Osteoblast (primary cell): ENCODE measurements around the gene SKIL. TPM values are rescaled to one million over a fixed set of nuclear protein-coding genes. Genes with fewer than 3 reads are reported as not detected.
A peak's percentile ranks its signal among the peaks of the same experiment; 100 is the strongest.

Experiments
- DNase-seq: peaks from one replicate; pipeline ENCODE4 v3.0.0; 2011; ENCODE audit warnings: low spot score, mixed read lengths; ENCODE audit not compliant: insufficient read length; ENCODE audit errors: missing footprints
- H2AFZ ChIP-seq: 2 replicates; pipeline ENCODE4 v1.6.0; 2011; ENCODE audit warnings: mild to moderate bottlenecking, low read length
- H3K27ac ChIP-seq: 2 replicates; pipeline ENCODE4 v1.5.1; 2011; ENCODE audit warnings: mild to moderate bottlenecking, low read depth, low read length, moderate library complexity
- H3K27me3 ChIP-seq: 2 replicates; pipeline ENCODE4 v1.6.0; 2012; ENCODE audit warnings: mild to moderate bottlenecking, control low read depth, inconsistent platforms, low read length, moderate library complexity; ENCODE audit not compliant: insufficient read depth
- H3K36me3 ChIP-seq: 2 replicates; pipeline ENCODE4 v1.5.1; 2011; ENCODE audit warnings: mild to moderate bottlenecking, low read length, control low read depth, moderate library complexity; ENCODE audit not compliant: insufficient read depth
- H3K4me1 ChIP-seq: 2 replicates; pipeline ENCODE4 v1.5.1; 2011; ENCODE audit warnings: mild to moderate bottlenecking, low read length, control low read depth, moderate library complexity; ENCODE audit not compliant: insufficient read depth
- H3K4me2 ChIP-seq: 2 replicates; pipeline ENCODE4 v1.6.0; 2011; ENCODE audit warnings: mild to moderate bottlenecking, low read length; ENCODE audit not compliant: insufficient read depth
- H3K4me3 ChIP-seq: fragments of 200-600 bp; sonication (generic); 3 replicates; pipeline ENCODE4 v1.5.1; 2012; ENCODE audit warnings: mild to moderate bottlenecking, low read length, inconsistent platforms; ENCODE audit not compliant: insufficient read depth
- H3K79me2 ChIP-seq: 2 replicates; pipeline ENCODE4 v1.6.0; 2012; ENCODE audit warnings: mild to moderate bottlenecking, low read length, control low read depth, inconsistent platforms; ENCODE audit not compliant: insufficient read depth
- H3K9me3 ChIP-seq: 2 replicates; pipeline ENCODE4 v1.5.1; 2011; ENCODE audit warnings: low read depth, low read length, control low read depth
- H4K20me1 ChIP-seq: 2 replicates; pipeline ENCODE4 v1.6.0; 2012; ENCODE audit warnings: mild to moderate bottlenecking, low read length, control low read depth; ENCODE audit not compliant: insufficient read depth
- total RNA-seq: library from RNA; depleted of rRNA; stranded (reverse); fragments of >200 nt; gene quantifications from 2 replicates; pipeline ENCODE4 v1.2.3, GENCODE V29; 2012
- TF ChIP-seq, protein P1 (sequence below): IDR thresholded peaks from 2 replicates; pipeline ENCODE4 v1.5.1; 2011; ENCODE audit warnings: mild to moderate bottlenecking, low read depth, low read length, moderate library complexity; ENCODE audit errors: extremely low read depth

The SKIL gene
- total RNA-seq, 1 donor, result 69.8 TPM

DNA sequence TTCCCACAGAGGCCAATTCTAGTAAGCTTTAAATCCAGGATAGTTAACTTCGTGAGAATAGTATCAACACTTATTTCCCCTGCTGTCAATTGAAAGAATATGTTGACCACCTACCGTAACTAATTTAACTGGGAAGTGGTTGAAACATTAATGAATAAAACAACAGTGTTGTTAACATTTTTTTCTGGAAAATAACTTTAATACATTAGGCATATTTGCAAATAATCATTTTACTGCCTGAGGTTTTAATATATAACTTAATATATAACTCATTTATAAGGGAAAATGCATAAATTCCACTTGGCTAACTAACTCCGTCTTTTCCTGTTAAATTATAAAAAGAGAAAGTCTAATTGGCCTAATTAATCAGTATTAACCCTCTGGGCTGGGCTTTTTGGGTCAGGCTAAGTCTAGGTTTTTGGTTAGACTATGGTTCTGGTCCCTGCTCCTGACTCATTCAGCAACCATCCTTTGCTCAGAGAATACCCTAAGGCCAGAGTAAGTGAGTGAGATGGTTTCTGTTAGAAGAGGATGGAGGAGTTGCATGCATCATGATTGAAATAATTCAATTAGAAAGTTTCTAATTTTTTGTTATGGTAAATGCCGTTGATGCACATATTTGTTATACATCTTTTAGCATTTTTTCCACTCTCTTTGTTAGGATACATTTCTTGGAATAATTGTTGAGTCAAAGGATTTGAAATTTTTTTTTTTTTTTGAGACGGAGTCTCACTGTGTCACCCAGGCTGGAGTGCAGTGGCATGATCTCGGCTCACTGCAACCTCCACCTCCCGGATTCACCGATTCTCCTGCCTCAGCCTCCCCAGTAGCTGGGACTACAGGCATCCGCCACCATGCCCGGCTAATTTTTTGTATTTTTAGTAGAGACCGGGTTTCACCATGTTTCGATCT lies 10.8 kb upstream of the SKIL start:
- H3K27ac ChIP-seq, result no peak overlapping the region
- H3K4me3 ChIP-seq, result no peak overlapping the region
- no peaks in the 10 kb centered on the region for H3K79me2 ChIP-seq
- H4K20me1 ChIP-seq, result no peaks in the 10 kb centered on the region
- peaks cover 6% of the 10 kb centered on the region for H3K4me1 ChIP-seq
- DNase-seq, result peak; percentile 65
- H3K36me3 ChIP-seq, result no peaks in the 10 kb centered on the region
- H2AFZ ChIP-seq, result no peak overlapping the region
- H3K9me3 ChIP-seq, result no peaks in the 10 kb centered on the region
- no peak overlapping the region for H3K4me2 ChIP-seq
- no peaks in the 10 kb centered on the region for H3K27me3 ChIP-seq
- TF ChIP-seq, protein P1, sequence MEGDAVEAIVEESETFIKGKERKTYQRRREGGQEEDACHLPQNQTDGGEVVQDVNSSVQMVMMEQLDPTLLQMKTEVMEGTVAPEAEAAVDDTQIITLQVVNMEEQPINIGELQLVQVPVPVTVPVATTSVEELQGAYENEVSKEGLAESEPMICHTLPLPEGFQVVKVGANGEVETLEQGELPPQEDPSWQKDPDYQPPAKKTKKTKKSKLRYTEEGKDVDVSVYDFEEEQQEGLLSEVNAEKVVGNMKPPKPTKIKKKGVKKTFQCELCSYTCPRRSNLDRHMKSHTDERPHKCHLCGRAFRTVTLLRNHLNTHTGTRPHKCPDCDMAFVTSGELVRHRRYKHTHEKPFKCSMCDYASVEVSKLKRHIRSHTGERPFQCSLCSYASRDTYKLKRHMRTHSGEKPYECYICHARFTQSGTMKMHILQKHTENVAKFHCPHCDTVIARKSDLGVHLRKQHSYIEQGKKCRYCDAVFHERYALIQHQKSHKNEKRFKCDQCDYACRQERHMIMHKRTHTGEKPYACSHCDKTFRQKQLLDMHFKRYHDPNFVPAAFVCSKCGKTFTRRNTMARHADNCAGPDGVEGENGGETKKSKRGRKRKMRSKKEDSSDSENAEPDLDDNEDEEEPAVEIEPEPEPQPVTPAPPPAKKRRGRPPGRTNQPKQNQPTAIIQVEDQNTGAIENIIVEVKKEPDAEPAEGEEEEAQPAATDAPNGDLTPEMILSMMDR, result no peak

GRCh38 chr3:170350515-170351413 lies 6.8 kb upstream of the SKIL start:
- no peak overlapping the region for H3K4me3 ChIP-seq
- no peak overlapping the region for H3K27ac ChIP-seq
- no peaks in the 10 kb centered on the region for H3K9me3 ChIP-seq
- H3K27me3 ChIP-seq, result no peaks in the 10 kb centered on the region
- H3K79me2 ChIP-seq, result no peaks in the 10 kb centered on the region
- H4K20me1 ChIP-seq, result no peaks in the 10 kb centered on the region
- H3K36me3 ChIP-seq, result no peaks in the 10 kb centered on the region
- peaks cover 4% of the 10 kb centered on the region for H3K4me1 ChIP-seq
- TF ChIP-seq, protein P1, result no peak
- no peak overlapping the region for H3K4me2 ChIP-seq
- no peak for DNase-seq
- H2AFZ ChIP-seq, result peak overlapping the region; percentile 4

DNA sequence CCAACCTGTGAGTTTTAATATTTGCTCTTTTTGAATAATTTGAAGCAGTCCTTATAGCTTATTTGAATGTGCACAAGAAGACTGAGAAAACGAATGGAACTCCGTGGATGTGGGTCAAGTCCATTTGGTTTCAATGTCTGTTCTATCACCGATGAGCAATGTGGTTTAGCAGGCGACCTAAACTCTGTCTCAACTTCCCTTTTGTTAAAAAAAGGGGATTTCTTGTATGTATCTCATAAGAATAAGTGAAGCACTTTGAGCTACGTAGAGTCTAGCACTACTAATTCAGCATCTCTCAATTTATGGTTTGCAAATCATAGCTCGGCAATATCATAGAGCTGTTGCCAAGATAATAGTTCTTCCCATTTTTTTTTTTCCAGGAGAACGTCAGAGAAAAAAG lies 4.6 kb upstream of the SKIL start:
- Histone ChIP-seq H4K20me1 (no peaks in the 10 kb centered on the region), H3K4me3 (no peak overlapping the region), H3K27me3 (no peaks in the 10 kb centered on the region), H3K4me1 (peaks cover 9% of the 10 kb centered on the region), H3K4me2 (no peak overlapping the region), H3K79me2 (peaks cover under 1% of the 10 kb centered on the region), H3K36me3 (no peaks in the 10 kb centered on the region), H2AFZ (no peak overlapping the region), H3K27ac (no peak overlapping the region), H3K9me3 (no peaks in the 10 kb centered on the region)
- TF ChIP-seq, protein P1, result no peak
- no peak for DNase-seq

- Histone ChIP-seq H3K27me3 (no peaks in the 10 kb centered on the region), H3K4me2 (no peak overlapping the region), H3K27ac (no peak overlapping the region), H2AFZ (no peak overlapping the region), H4K20me1 (peaks cover 3% of the 10 kb centered on the region), H3K4me1 (peaks cover 9% of the 10 kb centered on the region), H3K4me3 (no peak overlapping the region), H3K9me3 (no peaks in the 10 kb centered on the region), H3K79me2 (peaks cover 6% of the 10 kb centered on the region), H3K36me3 (no peaks in the 10 kb centered on the region)
- DNase-seq, result no peak
- TF ChIP-seq, protein P1, result no peak
These were observed 4.0 kb upstream of the SKIL start for GRCh38 chr3:170353485-170353884.
